SIG-M5 (cell line): Measurements from ENCODE around the gene LILRB2.
"Not testable (repeated sequence)": the region's sequence is repeated elsewhere in the genome, so short reads cannot be mapped to it uniquely, and the experiment has no call there.

Source experiments
- DNase-seq: peaks from one replicate; lab custom pipeline; 2025; lab: John Stamatoyannopoulos, UW

Gene LILRB2

DNA sequence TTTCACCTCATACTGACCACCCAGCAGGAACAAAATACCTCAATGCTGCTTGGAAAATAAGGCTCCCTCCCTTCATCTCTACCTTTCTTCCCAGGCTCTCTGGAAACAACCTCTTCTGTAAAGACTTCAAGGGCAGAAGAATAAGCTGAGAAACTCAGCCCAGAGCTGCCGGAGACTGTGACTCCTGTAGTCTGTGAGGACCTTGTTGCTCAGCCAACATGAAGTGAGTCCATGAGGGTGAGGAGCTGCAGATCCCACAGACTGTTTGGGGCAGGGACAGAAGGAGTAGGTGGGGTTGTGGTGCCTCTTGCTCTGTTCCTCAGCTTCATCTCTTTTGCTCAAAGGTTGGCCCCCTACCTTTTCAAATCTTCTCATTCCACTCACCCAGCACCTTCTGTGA lies 24.2 kb upstream of the LILRB2 start:
- no peak for DNase-seq

DNA sequence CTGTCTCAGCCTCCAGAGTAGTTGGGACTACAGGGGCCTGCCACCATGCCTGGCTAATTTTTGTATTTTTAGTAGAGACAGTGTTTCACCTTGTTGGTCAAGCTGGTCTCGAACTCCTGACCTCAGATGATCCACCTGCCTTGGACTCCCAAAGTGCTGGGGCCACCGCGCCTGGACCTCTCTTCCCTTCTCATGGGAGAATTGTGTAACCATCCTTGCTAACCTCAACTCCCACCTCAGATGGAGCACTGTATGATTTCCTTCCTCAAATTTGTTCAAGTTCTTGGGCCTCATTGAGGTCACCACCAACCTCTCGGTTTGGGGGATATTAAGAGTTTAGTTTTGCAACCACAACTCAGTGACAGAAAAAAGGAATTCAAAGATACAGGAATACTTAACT lies 21.3 kb upstream of the LILRB2 start:
- no peak for DNase-seq

DNA sequence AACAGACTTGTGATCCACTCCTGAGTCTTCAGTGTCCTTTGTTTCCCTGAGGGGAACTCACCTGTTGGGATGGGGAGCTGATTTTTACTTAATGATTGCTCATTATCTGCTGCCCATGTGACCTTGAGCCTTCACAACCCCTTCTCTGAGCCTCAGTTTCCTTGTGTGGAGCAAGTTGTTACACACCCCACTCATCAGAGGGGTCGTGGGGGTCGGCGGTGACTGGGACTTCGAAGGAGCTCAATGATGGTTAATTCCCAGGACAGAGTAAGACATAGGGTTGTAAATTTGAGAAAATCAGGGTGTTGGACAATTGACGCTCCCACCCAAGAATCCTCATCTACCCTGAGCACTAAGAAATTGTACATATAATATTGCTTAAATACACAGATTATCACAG lies 18.6 kb upstream of the LILRB2 start:
- DNase-seq: no peak

DNA sequence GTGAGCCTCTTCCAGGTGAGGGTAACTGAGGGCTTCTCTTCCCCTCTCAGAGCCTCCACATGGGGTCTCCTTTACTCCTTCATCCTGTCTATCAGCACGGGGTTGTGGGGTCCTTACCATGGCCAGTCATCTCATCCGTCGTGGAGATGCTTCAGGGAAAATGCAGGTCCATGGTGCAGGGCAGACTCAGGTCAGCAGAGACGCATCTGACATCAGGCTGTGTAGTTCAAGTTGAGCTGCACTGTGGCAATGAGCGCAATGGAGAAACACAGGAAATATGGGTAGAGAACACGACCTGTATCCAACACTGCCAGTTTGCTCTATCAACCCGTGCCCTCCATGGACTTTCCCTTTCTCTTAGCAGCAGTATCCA lies 18.2 kb upstream of the LILRB2 start:
- no peak for DNase-seq

DNA sequence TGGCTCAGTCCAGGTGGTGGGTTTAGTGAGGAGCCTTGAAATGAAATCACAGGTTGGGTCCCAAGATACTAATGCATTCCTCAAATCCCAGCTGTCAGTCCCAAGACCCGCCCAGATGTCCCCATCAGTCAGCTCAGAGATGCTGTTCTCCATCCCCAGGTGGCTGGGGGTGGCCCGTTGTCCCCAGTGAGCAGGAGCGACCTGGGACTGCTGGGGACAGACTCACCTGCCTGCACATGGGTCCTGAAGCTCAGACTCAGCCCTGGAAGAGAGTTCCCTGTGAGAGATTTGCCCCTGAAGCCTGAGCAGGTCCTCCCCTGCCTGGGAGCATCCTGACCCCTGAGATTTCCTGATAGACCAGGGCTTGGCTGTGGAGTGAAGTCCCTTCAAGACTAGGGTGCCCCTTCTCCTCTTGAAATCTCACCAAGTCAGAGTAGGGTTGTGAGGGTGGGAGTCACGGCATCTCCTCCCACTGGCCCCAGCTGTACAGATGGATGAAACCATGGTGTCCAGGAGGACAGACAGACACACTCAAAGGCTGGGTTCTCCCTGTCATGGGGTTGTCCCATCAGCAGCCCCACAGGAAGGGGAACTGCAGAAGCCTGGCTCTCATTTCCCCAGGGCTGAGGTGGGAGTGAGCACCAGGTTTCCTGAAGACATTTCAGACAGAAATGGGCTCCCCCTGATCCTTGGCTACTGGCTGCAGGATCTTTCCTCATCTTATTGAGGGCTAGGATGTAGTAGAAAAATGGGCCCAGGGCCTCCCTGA lies 17.6 kb upstream of the LILRB2 start:
- no peak for DNase-seq

DNA sequence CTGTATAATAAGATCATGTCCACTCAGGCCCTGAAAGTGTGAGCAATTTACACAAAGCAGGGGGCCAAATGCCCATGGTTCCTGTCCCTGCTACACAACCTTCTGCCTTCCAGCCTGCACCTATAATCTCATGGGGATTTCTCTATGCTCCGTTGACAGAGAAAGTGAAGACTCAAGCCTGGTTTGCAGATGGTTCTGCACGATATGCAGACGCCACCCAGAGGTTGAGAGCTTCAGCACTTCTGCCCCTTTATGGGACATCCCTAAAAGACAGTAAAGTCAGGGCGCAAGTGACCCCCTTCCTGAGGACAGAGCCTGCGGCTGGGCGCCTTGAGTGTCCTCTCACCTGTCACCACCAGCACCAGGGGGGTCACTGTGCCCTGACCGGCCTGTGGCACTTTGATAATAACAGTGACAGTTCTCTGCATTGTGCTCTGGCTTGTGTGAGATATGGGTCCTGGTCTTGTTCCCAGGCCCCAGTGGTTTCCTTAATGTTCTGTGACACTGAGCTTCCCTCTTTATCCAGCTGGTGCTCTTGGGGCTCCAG lies 16.9 kb upstream of the LILRB2 start:
- no peak for DNase-seq

DNA sequence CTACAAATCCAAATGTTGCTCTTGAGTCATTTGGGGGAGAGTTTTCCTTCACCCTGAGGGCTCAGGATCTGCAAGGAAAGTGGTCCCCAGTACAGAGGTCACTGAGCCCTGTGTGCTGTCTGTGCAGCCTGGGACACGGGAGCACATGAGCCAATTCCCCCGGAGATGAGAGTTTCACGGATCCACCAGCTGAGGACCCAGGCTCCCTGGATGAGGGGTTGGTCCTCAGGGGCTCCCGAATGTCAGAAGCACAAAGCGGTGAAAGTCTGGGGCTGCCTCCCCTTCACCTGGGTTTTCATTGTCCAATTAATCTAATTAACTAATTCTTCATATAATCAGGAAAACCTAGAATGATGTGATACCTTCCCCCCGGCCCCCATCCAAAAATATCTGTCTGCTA lies 13.6 kb upstream of the LILRB2 start:
- no peak for DNase-seq

DNA sequence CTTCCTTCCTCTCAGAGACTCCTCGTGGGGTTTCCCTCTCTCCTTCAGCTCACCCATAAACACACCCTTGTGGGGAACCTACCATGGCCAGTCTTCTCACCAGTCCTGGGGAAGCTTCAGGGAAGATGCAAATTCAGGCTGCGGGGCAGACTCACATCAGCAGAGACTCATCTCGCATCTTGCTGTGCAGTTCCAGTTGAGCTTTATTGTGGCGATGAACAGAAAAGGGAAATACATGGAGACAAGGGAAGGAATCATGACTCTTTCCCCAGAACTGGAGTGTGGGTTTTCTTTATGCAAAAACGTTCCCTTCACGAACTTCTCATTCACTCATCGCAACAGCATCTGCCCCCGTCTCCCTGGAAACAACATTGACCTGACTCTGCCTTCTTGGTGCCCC lies 8.2 kb upstream of the LILRB2 start:
- DNase-seq: not testable (repeated sequence)

DNA sequence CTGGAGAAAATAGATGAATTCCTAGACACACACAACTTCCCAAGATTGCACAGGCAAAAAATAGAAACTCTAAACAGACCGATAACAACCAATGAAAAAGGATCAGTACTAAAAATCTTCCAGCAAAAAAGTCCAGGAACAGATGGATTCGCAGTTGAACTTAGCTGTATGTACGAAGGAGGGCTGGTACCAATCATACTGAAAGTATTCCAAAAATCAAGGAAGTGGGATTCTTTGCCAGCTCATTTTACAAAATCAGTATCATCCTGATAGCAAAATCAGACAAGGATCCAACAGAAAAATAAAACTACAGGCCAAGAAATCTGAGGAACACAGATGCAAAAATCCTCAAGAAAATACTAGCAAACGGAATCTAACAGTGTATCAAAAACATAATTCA lies 6.5 kb upstream of the LILRB2 start:
- no peak for DNase-seq

DNA sequence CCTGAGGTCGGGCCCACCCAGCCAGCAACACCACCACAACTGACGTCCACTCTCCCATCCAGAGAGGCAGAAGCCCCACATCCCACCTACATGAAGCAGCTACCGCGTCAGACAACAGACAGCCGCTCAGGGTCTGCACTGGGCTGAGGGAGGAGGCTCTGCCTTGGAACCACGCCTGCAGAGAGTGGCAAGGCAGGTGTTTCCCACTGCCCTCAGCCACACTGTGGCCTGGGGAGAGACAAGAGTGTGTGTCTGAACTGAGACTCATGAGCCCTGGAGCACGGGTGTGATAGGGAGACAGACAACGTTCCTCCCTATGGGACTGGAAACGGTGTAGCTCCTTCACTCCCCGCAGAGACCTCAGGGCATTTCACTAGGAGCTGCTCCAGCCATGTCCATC lies 5.4 kb upstream of the LILRB2 start:
- DNase-seq: not testable (repeated sequence)

DNA sequence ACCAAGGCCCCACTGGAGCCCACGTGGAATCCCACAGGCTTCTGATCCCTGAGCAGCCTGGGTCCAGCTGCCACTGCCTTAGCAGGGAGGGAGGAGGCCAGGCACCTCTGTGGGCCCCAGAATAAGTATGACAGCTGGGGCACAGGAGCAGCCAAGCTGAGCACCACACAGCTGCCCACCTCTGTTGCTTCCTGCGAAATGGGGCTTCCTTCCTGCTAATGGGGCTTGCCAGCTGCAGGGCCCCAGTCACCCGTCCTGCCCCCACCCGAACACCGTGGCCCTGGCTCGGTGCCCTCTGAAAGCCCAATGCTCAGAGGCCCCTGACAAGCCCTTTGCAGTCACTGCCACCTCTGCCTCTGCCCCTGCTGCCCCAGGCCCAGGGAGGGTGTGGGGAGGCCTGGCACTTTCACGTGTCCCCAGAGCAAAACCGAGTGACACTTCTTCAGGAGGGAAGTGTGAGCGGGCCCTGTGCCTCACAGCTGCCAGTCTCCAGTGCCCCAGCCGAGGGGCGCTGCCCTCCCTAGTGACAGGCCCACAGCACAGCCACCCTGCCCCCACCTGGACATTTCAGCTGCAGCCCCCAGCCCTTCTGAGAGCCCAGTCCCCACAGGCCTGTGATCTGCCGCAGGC lies 4.6 kb upstream of the LILRB2 start:
- DNase-seq: not testable (repeated sequence)

DNA sequence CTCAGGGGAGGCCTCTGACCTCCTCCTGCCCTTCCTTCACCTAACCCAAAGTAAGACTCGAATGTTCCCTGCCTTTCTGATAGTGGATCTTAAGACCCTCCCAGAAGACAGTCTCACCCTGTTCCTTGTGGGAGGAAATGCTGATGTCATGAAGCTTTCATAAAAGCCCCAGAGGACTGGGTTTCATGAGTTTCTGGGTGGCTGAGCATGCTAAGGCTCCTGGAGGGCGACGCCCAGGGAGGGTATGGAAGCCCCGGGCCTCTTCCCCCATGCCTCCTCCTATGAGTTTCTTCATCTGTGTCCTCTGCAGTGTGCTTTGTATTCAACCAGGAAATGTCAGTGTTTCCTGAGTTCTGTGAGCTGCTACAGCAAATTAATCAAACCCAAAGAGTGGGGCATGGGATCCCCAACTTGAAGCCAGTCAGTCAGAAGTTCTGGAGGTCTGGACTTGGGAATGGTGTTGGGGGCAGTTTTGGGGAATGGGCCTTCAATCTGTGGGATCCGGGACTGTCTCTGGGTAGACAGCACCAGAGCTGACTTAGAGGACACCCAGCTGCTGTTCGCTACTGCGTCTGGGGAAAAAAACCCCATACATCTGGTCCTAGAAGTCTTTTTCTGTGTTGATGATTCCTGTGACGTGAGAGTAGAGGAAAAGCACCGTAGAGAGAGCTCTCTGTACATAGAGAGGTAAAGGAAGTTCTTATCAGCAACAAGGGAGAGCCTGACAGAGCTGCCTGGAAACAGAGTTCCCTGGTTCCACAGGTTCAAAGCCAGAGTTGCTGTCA lies 2.0 kb upstream of the LILRB2 start:
- DNase-seq: no peak

DNA sequence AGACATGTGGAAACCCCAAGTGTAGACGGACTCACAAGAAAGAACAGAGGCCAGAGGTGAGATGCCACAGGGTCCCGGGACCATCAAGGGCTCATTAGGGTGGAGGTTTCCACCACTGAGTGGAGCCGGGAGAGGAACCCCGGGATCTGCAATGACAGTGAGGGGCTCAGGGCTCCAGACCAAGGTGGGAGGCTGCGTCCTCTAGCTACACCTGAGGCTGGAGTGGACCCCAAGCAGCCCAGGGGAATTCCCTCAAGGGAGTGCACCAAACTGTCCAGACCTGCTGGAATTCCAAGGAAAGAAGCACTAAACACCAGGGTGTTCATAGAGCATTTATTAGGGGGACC lies 792 bp upstream of the LILRB2 start:
- DNase-seq: not testable (repeated sequence)

DNA sequence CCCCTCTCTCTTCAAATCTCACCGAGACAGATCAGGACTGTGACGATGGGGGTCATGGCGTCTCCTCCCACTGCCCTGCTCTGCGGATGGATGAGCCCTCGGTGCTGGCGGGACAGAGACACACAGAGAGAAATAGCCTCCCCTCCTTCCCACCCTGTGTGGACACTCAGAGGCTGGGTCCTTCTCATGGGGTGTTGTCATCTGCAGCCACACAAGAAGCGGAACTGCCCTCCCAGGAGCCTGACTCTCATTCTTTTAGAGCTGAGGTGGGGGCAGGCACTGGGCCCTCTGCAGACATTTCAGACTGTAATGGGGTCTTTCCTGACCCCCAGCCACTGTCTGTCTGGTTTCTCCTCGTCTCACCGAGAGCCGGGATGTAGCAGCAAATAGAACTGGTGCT lies 469 bp downstream of the LILRB2 start:
- DNase-seq: not testable (repeated sequence)

DNA sequence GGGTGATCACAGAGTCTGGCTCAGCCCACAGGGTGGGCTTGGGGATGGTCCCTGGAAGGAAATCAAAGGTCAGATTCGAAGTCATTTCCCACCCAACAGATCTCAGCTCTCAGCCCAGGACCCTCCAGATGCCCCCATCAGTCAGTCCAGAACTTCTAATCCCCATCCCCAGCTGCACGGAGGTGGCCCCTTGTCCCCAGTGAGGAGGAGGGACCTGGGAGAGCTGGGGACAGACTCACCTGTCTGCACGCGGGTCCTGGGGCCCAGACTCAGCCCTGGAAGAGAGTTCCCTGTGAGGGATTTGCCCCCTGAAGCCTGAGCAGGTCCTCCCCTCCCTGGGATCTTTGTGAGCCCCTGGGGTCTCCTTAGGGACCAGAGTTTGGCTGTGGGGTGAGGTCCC lies 885 bp downstream of the LILRB2 start:
- DNase-seq: not testable (repeated sequence)

DNA sequence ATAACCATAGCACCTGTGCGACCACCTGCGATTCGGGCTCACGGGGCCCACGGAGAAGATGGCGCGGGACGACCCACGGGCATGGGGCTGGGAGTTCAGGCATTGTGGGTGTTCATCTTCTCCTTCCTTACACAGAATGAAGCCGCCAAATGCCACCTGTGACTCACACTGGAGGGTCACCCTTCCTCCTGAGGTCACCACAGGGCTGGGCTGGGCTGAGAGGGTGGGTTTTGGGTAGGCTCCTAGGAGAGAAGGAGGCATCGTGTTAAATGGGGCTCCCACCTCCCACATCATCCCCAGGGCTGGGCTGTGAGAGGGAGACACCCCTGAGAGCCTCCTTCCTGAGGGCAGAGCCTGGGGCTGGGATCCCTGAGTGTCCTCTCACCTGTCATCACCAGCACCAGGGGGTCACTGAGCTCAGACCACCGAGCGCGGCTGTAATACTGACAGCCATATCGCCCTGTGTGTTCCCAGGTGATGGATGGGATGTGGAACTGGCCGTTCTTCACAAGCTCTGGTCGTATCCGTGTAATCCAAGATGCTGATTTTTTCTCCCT lies 1.4 kb downstream of the LILRB2 start:
- no peak for DNase-seq

DNA sequence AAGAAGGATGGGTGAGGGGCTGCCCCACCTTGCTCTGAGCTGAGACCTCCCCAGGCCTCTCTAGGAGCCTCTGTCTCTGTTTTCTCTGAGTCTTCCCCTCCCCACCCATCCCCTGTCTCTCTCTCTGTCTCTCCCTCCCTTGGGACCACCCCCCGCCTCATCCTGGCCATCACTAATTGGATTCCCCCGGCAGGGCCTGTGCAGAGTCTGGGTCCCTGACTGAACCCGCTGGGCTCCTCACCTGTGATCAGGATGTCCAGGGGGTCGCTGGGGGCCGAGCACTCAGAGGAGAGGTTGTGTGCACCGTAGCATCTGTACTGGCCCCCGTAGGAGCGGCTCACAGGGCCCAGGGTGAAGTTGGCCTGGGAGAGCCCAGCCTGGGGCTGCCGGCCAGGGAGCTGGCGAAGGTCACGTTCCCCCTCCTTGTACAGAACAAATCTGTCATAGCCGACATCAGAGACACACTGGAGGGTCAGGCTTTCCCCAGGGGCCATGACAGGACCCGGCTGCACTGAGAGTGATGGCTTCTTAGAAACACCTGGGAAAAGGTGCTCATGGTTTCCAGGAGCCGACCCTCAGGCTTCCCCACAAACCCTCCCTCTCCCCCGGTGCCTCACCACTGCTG lies 2.2 kb downstream of the LILRB2 start:
- not testable (repeated sequence) for DNase-seq

DNA sequence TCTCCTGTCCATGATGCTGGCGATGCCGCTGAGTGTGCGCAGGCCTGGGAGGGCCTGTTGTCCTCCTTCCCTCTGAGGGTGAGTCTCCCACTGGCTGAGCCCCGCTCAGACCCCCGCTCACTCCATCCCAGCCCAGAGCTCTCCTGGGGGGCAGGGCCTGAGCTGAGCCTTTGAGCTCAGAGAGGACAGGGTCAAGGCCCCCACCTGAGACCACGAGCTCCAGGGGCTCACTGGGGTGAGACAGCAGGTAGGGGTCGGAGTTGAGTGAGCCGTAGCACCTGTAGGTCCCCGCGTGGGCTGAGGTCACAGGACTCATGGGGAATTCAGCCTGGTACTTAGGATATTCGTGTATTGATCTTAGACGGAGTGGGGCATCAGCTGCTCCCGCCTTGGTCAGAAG lies 2.9 kb downstream of the LILRB2 start:
- not testable (repeated sequence) for DNase-seq

DNA sequence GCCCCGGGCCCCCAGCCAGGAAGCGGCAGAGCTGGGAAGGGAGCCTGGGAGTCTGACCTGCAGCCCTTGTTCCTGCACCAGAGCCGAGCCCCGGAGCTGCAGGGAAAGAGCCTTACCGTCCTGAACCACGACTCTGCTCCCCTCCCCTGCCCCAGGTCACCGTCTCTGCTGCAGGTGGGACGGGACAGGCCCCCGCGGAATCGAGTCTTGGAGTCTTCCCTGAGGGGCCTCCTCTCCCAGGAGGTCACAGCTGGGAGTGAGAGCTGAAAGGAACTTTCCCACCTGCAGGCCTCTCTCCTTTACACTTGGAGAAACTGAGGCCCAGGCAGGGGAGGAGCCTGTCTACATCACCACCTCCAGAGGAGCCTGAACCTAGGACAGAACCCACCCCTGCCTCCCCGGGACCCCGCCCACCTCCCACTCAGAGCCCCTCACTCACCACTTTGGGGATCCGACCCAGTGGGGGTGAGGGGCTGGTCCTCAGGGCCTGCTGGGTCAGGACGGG lies 3.7 kb downstream of the LILRB2 start:
- not testable (repeated sequence) for DNase-seq

DNA sequence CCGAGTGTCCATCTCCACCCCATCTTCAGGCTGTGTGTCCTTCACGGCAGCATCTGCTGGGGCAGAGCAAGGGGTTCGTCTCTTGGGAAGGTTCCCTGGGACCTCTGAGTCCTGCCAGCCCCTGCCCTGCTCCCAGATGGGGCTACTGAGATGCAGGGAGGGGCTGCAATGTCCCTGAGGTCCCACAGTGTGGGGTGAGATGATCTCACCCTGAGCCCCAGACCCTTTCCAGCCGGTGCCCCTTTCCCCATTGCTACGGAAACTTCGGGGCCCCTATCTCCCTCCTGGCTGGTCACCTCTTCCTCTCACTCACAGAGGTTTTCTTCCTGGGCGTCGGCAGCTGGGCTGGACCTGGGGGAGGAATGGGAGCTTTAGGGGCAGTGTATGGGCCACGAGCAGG lies 5.0 kb downstream of the LILRB2 start:
- DNase-seq: no peak

DNA sequence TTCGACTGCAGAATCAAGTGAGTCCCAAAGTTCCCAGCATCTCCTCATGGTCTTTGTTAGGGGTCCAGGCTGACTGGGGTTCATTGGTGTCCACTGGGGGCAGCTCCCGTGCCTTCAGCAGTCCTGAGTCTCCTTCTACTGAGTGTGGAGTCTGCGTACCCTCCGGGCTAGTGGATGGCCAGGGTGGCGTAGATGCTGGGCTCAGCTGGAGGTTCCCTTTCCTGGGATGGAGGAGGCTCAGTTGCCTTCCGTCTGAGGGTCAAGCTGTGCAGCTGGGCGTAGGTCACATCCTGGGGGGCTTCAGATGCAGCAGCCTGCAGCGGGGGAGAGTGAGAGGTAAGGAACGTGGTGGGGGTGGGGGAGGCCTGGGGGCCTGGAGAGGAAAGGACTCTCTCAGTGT lies 6.4 kb downstream of the LILRB2 start:
- DNase-seq: not testable (repeated sequence)

DNA sequence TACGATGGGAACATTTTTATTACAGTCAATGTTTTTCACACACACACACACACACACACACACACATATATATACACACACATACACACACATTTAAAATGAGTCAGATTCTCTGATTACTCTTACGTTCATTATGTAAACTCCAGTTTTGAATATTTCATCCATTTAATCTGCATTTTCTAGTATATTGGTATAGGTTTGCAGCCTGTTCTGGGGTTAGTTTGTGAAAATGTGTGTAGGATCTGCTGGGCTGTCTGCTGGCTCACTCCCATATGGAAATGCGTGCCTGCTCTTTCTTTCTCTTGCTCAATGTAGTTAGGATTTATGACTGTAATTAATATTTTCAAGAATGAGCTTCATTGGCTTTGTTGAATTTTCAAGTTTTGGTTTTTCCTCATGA lies 7.1 kb downstream of the LILRB2 start:
- DNase-seq: no peak
